GM18861 (cell line): ENCODE data around the gene SYT2.

Experiments
- ATAC-seq: cut with Tn5 transposase; IDR thresholded peaks from one replicate; pipeline ENCODE4 v1.9.1; 2021; ENCODE audit not compliant: unreplicated experiment

The SYT2 gene

GRCh38 chr1:202679406-202680177 lies 30.7 kb downstream of the SYT2 start:
- no peak for ATAC-seq

GRCh38 chr1:202677433-202677832 lies 32.8 kb downstream of the SYT2 start:
- no peak for ATAC-seq

GRCh38 chr1:202673531-202673930 lies 36.7 kb downstream of the SYT2 start:
- ATAC-seq = no peak

GRCh38 chr1:202671399-202671798 lies 38.9 kb downstream of the SYT2 start:
- ATAC-seq = no peak

- ATAC-seq = no peak
These were observed 44.8 kb downstream of the SYT2 start for GRCh38 chr1:202665417-202665816.

- ATAC-seq = no peak
These were observed 46.2 kb downstream of the SYT2 start for GRCh38 chr1:202664083-202664482.

- ATAC-seq = no peak
These were observed 47.1 kb downstream of the SYT2 start for GRCh38 chr1:202663131-202663530.

- ATAC-seq = no peak
These were observed 48.2 kb downstream of the SYT2 start for GRCh38 chr1:202662081-202662480.

GRCh38 chr1:202661136-202661845 lies 49.0 kb downstream of the SYT2 start:
- ATAC-seq = no peak

- ATAC-seq = no peak
These were observed 50.3 kb downstream of the SYT2 start for GRCh38 chr1:202659974-202660373.

- no peak for ATAC-seq
These were observed 50.7 kb downstream of the SYT2 start for GRCh38 chr1:202659541-202659940.

GRCh38 chr1:202658769-202659168 lies 51.5 kb downstream of the SYT2 start:
- ATAC-seq = no peak

GRCh38 chr1:202658251-202658759 lies 51.9 kb downstream of the SYT2 start:
- ATAC-seq = no peak

- ATAC-seq = no peak
These were observed 53.2 kb downstream of the SYT2 start for GRCh38 chr1:202656951-202657646.

GRCh38 chr1:202656057-202656456 lies 54.2 kb downstream of the SYT2 start:
- no peak for ATAC-seq

GRCh38 chr1:202654079-202654478 lies 56.2 kb downstream of the SYT2 start:
- ATAC-seq = no peak

- no peak for ATAC-seq
These were observed 60.5 kb downstream of the SYT2 start for GRCh38 chr1:202649553-202650392.

GRCh38 chr1:202648605-202649226 lies 61.5 kb downstream of the SYT2 start:
- no peak for ATAC-seq

GRCh38 chr1:202645097-202645476 lies 65.2 kb downstream of the SYT2 start:
- no peak for ATAC-seq
